Keratinocyte (primary cell): ENCODE data around the gene OXCT1. TPM values are rescaled to one million over a fixed set of nuclear protein-coding genes. Genes with fewer than 3 reads are reported as not detected.
"Not testable (repeated sequence)": the region's sequence is repeated elsewhere in the genome, so short reads cannot be mapped to it uniquely, and the experiment has no call there.

Source experiments
- DNase-seq: peaks from one replicate; pipeline ENCODE4 v3.0.0-alpha.2; 2011; ENCODE audit warnings: low read depth, missing footprints, low spot score
- FAIRE-seq: peaks from 2 replicates; lab custom pipeline; 2011; peaks lifted over from hg19 to GRCh38; lab: Jason Lieb, UNC
- H2AFZ ChIP-seq: 2 replicates; pipeline ENCODE4 v1.6.0; 2012; ENCODE audit warnings: low read length, control low read depth, inconsistent platforms; ENCODE audit not compliant: control insufficient read depth
- H3K27ac ChIP-seq: 2 replicates; pipeline ENCODE4 v1.5.1; 2011; ENCODE audit warnings: low read length; ENCODE audit not compliant: control insufficient read depth, insufficient read depth
- H3K27me3 ChIP-seq: 3 replicates; pipeline ENCODE4 v1.6.0; 2011; ENCODE audit warnings: low read length; ENCODE audit not compliant: control insufficient read depth, insufficient read depth; ENCODE audit errors: extremely low read depth
- H3K36me3 ChIP-seq, 2 experiments: 2 replicates in 1 of 2; 3 replicates in 1 of 2; pipeline ENCODE4 v1.5.1; 2011; ENCODE audit warnings: low read length in 2 of 2, mild to moderate bottlenecking in 1 of 2; ENCODE audit not compliant: control insufficient read depth in 2 of 2, insufficient read depth in 2 of 2; ENCODE audit errors: extremely low read depth in 1 of 2
- H3K4me1 ChIP-seq: 3 replicates; pipeline ENCODE4 v1.5.1; 2011; ENCODE audit warnings: low read length; ENCODE audit not compliant: control insufficient read depth, insufficient read depth; ENCODE audit errors: extremely low read depth
- H3K4me2 ChIP-seq: 3 replicates; pipeline ENCODE4 v1.6.0; 2011; ENCODE audit warnings: low read depth, low read length; ENCODE audit not compliant: control insufficient read depth, insufficient read depth; ENCODE audit errors: extremely low read depth
- H3K4me3 ChIP-seq, 3 experiments: fragments of 200-600 bp in 1 of 3; sonication (generic) in 1 of 3; 2 replicates in 2 of 3; 3 replicates in 1 of 3; pipeline ENCODE4 v1.5.1; 2011 to 2016; ENCODE audit warnings: low read length in 3 of 3, mild to moderate bottlenecking in 3 of 3, control low read depth in 2 of 3, inconsistent platforms in 1 of 3, low read depth in 1 of 3, mixed read lengths in 1 of 3, mixed run types in 1 of 3, moderate library complexity in 1 of 3; ENCODE audit not compliant: control insufficient read depth in 2 of 3, insufficient read depth in 2 of 3; ENCODE audit errors: extremely low read depth in 1 of 3
- H3K79me2 ChIP-seq: 2 replicates; pipeline ENCODE4 v1.6.0; 2012; ENCODE audit warnings: low read length; ENCODE audit not compliant: control insufficient read depth, insufficient read depth
- H3K9ac ChIP-seq: 3 replicates; pipeline ENCODE4 v1.6.0; 2011; ENCODE audit warnings: low read length; ENCODE audit not compliant: control insufficient read depth, insufficient read depth; ENCODE audit errors: extremely low read depth
- H3K9me1 ChIP-seq: 3 replicates; pipeline ENCODE4 v1.6.0; 2011; ENCODE audit warnings: low read length; ENCODE audit not compliant: control insufficient read depth, insufficient read depth; ENCODE audit errors: extremely low read depth
- H3K9me3 ChIP-seq: 2 replicates; pipeline ENCODE4 v1.5.1; 2012; ENCODE audit warnings: low read depth, low read length; ENCODE audit not compliant: control insufficient read depth
- H4K20me1 ChIP-seq: 3 replicates; pipeline ENCODE4 v1.6.0; 2011; ENCODE audit warnings: low read length; ENCODE audit not compliant: control insufficient read depth, insufficient read depth; ENCODE audit errors: extremely low read depth
- EZH2 ChIP-seq: IDR thresholded peaks from one replicate; pipeline ENCODE4 v1.6.1; 2012; ENCODE audit warnings: inconsistent platforms, mild to moderate bottlenecking, low read length, moderate library complexity
- dilution Hi-C: fragments of 300-500 bp; cut with MboI; formaldehyde crosslinking; loops from one replicate; pipeline ENCODE4 v1.7.0; 2020; ENCODE audit warnings: low sequenced_read_pairs; ENCODE audit not compliant: extremely low pct_ligation_motif_present
- polyA plus RNA-seq, 5 experiments: library from polyadenylated mRNA; depleted of rRNA in 3 of 5; stranded (reverse) in 3 of 5; stranded (forward) in 1 of 5; unstranded in 1 of 5; fragments of >200 nt; gene quantifications; 1 replicate in 1 of 5; 2 replicates in 3 of 5; 3 replicates in 1 of 5; pipeline versions ENCODE4 v1.2.1 to v1.2.3, GENCODE V29; 2011 to 2012; ENCODE audit warnings: missing spikeins in 2 of 5, low read depth in 1 of 5, low replicate concordance in 1 of 5
- TF ChIP-seq, protein P1 (sequence below), 3 experiments: IDR thresholded peaks in 1 of 3; conservative IDR thresholded peaks in 1 of 3; optimal IDR thresholded peaks in 1 of 3; 2 replicates in 2 of 3; 3 replicates in 1 of 3; pipeline versions ENCODE3 to v1.5.1; 2011; ENCODE audit warnings: low read length in 3 of 3, mild to moderate bottlenecking in 3 of 3, moderate library complexity in 2 of 3, control low read depth in 1 of 3, inconsistent platforms in 1 of 3; ENCODE audit not compliant: insufficient read depth in 2 of 3; ENCODE audit errors: extremely low read depth in 1 of 3

OXCT1 gene
- polyA plus RNA-seq, 1 donor (not counting 4 experiments of a cell fraction or from before 2014, with no cell fraction given), result 34.0 TPM

DNA sequence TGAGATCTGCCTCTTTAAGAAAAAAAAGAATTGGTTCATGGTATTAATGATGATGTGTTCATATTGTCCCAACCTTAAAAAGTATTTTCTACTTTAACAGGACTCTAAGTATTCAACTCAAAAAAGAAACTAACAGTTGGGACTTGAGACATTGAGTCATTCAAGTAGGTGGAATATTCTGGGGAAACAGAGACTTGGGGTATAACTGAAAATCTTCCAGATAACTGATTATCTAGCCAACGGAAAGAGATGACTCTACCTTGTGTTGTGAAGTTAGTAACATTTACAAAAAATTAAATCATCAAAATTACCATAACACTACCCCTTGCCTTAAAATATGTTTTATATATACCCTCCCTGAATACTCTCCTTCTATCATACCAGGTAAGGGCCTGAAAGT lies 19.1 kb downstream of the OXCT1 start:
- DNase-seq, result no peak
- H3K4me1 ChIP-seq, result no peaks in the 10 kb centered on the region
- FAIRE-seq, result no peak
- dilution Hi-C loops, result no loop called here
- H3K9me1 ChIP-seq, result no peaks in the 10 kb centered on the region
- no peaks in the 10 kb centered on the region for H3K9me3 ChIP-seq
- H4K20me1 ChIP-seq, result no peaks in the 10 kb centered on the region
- no peak overlapping the region for H3K9ac ChIP-seq
- H3K4me2 ChIP-seq, result no peak overlapping the region
- H3K4me3 ChIP-seq, result no peak overlapping the region
- no peak for TF ChIP-seq EZH2
- TF ChIP-seq, protein P1, sequence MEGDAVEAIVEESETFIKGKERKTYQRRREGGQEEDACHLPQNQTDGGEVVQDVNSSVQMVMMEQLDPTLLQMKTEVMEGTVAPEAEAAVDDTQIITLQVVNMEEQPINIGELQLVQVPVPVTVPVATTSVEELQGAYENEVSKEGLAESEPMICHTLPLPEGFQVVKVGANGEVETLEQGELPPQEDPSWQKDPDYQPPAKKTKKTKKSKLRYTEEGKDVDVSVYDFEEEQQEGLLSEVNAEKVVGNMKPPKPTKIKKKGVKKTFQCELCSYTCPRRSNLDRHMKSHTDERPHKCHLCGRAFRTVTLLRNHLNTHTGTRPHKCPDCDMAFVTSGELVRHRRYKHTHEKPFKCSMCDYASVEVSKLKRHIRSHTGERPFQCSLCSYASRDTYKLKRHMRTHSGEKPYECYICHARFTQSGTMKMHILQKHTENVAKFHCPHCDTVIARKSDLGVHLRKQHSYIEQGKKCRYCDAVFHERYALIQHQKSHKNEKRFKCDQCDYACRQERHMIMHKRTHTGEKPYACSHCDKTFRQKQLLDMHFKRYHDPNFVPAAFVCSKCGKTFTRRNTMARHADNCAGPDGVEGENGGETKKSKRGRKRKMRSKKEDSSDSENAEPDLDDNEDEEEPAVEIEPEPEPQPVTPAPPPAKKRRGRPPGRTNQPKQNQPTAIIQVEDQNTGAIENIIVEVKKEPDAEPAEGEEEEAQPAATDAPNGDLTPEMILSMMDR (optimal IDR thresholded peaks at IDR 0.05 in 1 of 3, IDR thresholded peaks at IDR 0.05 in 1 of 3, conservative IDR thresholded peaks at IDR 0.05 in 1 of 3; ENCODE audit: extremely low read depth in 1 of 3, insufficient read depth in 2 of 3, low read length in 3 of 3), result no peak
- H3K36me3 ChIP-seq, result peaks cover 7 to 20% of the 10 kb centered on the region in 2 experiments
- no peak overlapping the region for H2AFZ ChIP-seq
- no peaks in the 10 kb centered on the region for H3K79me2 ChIP-seq
- H3K27me3 ChIP-seq, result no peaks in the 10 kb centered on the region
- H3K27ac ChIP-seq, result no peak overlapping the region

DNA sequence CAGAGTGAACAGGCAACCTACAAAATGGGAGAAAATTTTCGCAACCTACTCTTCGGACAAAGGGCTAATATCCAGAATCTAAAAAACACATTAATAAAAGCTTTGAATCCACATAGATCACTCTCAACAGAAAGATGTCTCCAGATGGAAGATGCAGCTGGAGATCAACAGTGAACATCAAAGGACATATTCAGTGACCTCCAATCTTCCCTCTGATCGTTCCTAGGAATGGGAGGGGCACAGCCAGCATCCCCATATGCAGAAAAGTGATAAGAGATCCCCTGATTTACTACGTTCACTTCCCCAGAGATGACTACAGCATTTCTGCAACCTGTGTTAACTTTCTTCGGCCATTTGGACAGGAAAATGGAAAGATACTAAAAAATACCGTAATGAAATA lies 21.2 kb downstream of the OXCT1 start:
- no peak for DNase-seq
- Histone ChIP-seq H3K9me3 (no peaks in the 10 kb centered on the region), H3K27ac (no peak overlapping the region), H3K79me2 (no peaks in the 10 kb centered on the region), H3K4me3 (no peak overlapping the region), H3K4me1 (no peaks in the 10 kb centered on the region), H2AFZ (no peak overlapping the region), H3K36me3 (peaks cover 7 to 15% of the 10 kb centered on the region in 2 experiments), H4K20me1 (no peaks in the 10 kb centered on the region), H3K9me1 (no peaks in the 10 kb centered on the region), H3K4me2 (no peak overlapping the region), H3K9ac (no peak overlapping the region), H3K27me3 (no peaks in the 10 kb centered on the region)
- dilution Hi-C loops, result no loop called here
- FAIRE-seq, result no peak
- TF ChIP-seq, protein P1 (optimal IDR thresholded peaks at IDR 0.05 in 1 of 3, IDR thresholded peaks at IDR 0.05 in 1 of 3, conservative IDR thresholded peaks at IDR 0.05 in 1 of 3; ENCODE audit: extremely low read depth in 1 of 3, insufficient read depth in 2 of 3, low read length in 3 of 3), result no peak
- TF ChIP-seq EZH2, result no peak

DNA sequence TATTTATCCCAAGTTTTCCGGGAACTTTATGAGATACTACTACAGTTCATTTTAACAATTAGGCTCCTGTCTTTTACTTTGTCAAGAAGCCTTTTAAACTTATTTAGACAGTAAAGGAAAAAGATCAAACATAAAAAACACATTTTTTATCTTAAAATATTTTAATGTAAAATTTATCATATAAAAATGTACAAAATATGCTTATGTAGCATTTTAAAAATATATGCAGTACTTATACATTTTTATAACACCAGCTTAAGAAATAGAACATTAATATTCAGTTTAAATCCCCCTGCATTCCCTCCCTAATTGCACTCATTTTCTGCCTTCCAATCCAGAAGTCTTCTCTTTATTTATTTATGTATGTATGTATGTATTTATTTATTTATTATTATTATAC lies 24.5 kb downstream of the OXCT1 start:
- H3K36me3 ChIP-seq, result peaks cover 5 to 19% of the 10 kb centered on the region in 2 experiments
- H3K27ac ChIP-seq, H3K4me2 ChIP-seq, H4K20me1 ChIP-seq, H3K9me1 ChIP-seq, H3K9ac ChIP-seq, H3K9me3 ChIP-seq, H3K4me1 ChIP-seq, H3K4me3 ChIP-seq, FAIRE-seq, H3K79me2 ChIP-seq, DNase-seq, H2AFZ ChIP-seq, H3K27me3 ChIP-seq, dilution Hi-C loops: not testable (repeated sequence)
